Measurements from ENCODE around the gene PRKRIP1. TPM values are rescaled to one million over a fixed set of nuclear protein-coding genes. Genes with fewer than 3 reads are reported as not detected.

PRKRIP1 gene
- total and polyA plus RNA-seq, 4 donors = 14.6 to 29.2 (median 23.6) TPM

GRCh38 chr7:102432442-102433218, 36.5 kb downstream of the PRKRIP1 start:
- Histone ChIP-seq H3K9ac (ENCODE audit: insufficient read depth in 1 of 2, low read length in 2 of 2) (no peak overlapping the region), H3K4me1 (ENCODE audit: control insufficient read depth in 5 of 5, insufficient read depth in 5 of 5, low read length in 5 of 5) (peaks cover 0 to 14% (median 5%) of the 10 kb centered on the region in 5 donors), H3K9me3 (ENCODE audit: control insufficient read depth in 4 of 4, insufficient read depth in 3 of 4, low read length in 3 of 4) (no peaks in the 10 kb centered on the region), H3K27me3 (ENCODE audit: control insufficient read depth in 3 of 3, insufficient read depth in 3 of 3, low read length in 2 of 3) (no peaks in the 10 kb centered on the region), H3K27ac (ENCODE audit: low read depth in 1 of 2, low read length in 1 of 2) (peak overlapping the region in 1 of 2 donors; percentile 76), H3K4me3 (peak overlapping the region; percentile 48), H3K36me3 (ENCODE audit: control insufficient read depth in 4 of 4, insufficient read depth in 4 of 4, low read length in 4 of 4) (no peaks in the 10 kb centered on the region)
- ATAC-seq (ENCODE audit: insufficient read depth, low FRiP score) (peak; percentile 7), DNase-seq (peak in 1 of 3 donors; percentile 9)
- WGBS, 2 donors = 30 to 40% methylated on average over 27 of the region's 27 CpGs
- no peak for TF ChIP-seq CTCF (IDR thresholded peaks at IDR 0.05; ENCODE audit: control extremely low read depth, extremely low read depth)

- peak within 1 kb of the TSS in 1 of 2 donors; percentile 3 for H3K9ac ChIP-seq (ENCODE audit: insufficient read depth in 1 of 2, low read length in 2 of 2)
- H3K4me1 ChIP-seq (ENCODE audit: control insufficient read depth in 5 of 5, insufficient read depth in 5 of 5, low read length in 5 of 5) = peaks cover 0 to 14% (median 5%) of the 10 kb centered on the region in 5 donors
- peak within 1 kb of the TSS in 1 of 2 donors; percentile 76 for H3K27ac ChIP-seq (ENCODE audit: low read depth in 1 of 2, low read length in 1 of 2)
- DNase-seq (peak; percentile 69 to 80 (median 79)), ATAC-seq (ENCODE audit: insufficient read depth, low FRiP score) (peak; percentile 84)
- H3K4me3 ChIP-seq = peak within 1 kb of the TSS; percentile 78
- H3K36me3 ChIP-seq (ENCODE audit: control insufficient read depth in 4 of 4, insufficient read depth in 4 of 4, low read length in 4 of 4) = no peaks in the 10 kb centered on the region
- H3K27me3 ChIP-seq (ENCODE audit: control insufficient read depth in 3 of 3, insufficient read depth in 3 of 3, low read length in 2 of 3) = no peaks in the 10 kb centered on the region
- WGBS, 2 donors = 0% methylated on average over 44 to 90 of the region's 90 CpGs
- H3K9me3 ChIP-seq (ENCODE audit: control insufficient read depth in 4 of 4, insufficient read depth in 3 of 4, low read length in 3 of 4) = no peaks in the 10 kb centered on the region
- TF ChIP-seq CTCF (IDR thresholded peaks at IDR 0.05; ENCODE audit: control extremely low read depth, extremely low read depth) = no peak
These were observed 37.3 kb downstream of the PRKRIP1 start, which contains the start of gene ORAI2 for GRCh38 chr7:102433219-102434038. Gene ORAI2, plus strand, starts transcription at chr7:102433575. Its CDS starts 5,382 bp downstream, at chr7:102438957.

GRCh38 chr7:102434039-102434486, 37.9 kb downstream of the PRKRIP1 start:
- Histone ChIP-seq H3K4me3 (peak overlapping the region; percentile 78), H3K27ac (ENCODE audit: low read depth in 1 of 2, low read length in 1 of 2) (peak overlapping the region in 1 of 2 donors; percentile 60), H3K9me3 (ENCODE audit: control insufficient read depth in 4 of 4, insufficient read depth in 3 of 4, low read length in 3 of 4) (no peaks in the 10 kb centered on the region), H3K9ac (ENCODE audit: insufficient read depth in 1 of 2, low read length in 2 of 2) (peak overlapping the region in 1 of 2 donors; percentile 3), H3K4me1 (ENCODE audit: control insufficient read depth in 5 of 5, insufficient read depth in 5 of 5, low read length in 5 of 5) (peaks cover 0 to 14% (median 5%) of the 10 kb centered on the region in 5 donors), H3K27me3 (ENCODE audit: control insufficient read depth in 3 of 3, insufficient read depth in 3 of 3, low read length in 2 of 3) (no peaks in the 10 kb centered on the region), H3K36me3 (ENCODE audit: control insufficient read depth in 4 of 4, insufficient read depth in 4 of 4, low read length in 4 of 4) (peaks cover 0 to under 1% (median 0%) of the 10 kb centered on the region in 4 donors)
- WGBS, 2 donors = 21 to 25% methylated on average over 9 of the region's 9 CpGs
- DNase-seq (peak in 1 of 3 donors; percentile 36), ATAC-seq (ENCODE audit: insufficient read depth, low FRiP score) (no peak)
- no peak for TF ChIP-seq CTCF (IDR thresholded peaks at IDR 0.05; ENCODE audit: control extremely low read depth, extremely low read depth)
